Germinal center (tissue), 1 donor: Measurements from ENCODE around the gene CADPS.
A peak's percentile ranks its signal among the peaks of the same experiment; 100 is the strongest.

ENCODE experiments used
- DNase-seq: peaks from one replicate; pipeline ENCODE4 v3.0.0; 2012; ENCODE audit warnings: mixed read lengths, low spot score

Gene CADPS

GRCh38 chr3:62874711-62875557 is at the start of gene CADPS:
TSS of gene CADPS (minus strand) at chr3:62875416. CDS start at chr3:62875029, 387 bp downstream.
- DNase-seq: peak; percentile 20

DNA sequence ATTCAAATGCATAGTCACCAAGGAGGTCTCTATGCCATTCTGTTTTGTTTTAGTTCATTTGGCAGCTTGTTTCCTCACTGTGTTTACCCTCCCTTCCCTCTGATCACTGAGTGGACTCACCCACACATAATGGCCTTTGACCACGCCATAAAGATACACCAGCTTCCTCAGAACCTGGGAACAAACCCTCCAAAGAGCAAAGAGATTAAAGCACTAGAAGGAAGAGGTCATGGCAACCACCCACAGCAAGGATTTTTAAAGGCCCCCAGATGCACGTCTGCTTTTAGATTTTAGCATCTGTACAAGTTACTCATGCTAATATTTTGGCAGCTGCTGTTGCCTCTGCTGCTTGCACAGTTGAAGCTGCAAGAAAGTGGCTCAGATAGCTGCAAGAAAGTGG is 47.9 kb upstream of the CADPS start:
- no peak for DNase-seq

DNA sequence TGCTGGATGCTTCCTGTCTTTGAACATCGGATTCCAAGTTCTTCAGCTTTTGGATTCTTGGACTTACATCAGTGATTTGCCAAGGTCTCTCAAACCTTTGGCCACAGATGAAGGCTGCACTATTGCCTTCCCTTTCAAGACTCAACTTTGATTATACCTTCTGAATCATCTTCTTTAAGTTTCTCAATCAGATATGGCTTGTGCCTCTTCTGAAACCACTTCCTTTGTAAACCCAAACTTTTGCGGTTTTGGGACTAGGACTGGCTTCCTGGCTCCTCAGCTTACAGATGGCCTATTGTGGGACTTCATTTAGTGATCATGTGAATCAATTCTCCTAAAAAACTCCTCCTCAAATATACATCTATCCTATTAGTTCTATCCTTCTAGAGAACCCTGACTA is 47.1 kb upstream of the CADPS start:
- no peak for DNase-seq

GRCh38 chr3:62920466-62920784 is 45.2 kb upstream of the CADPS start:
- DNase-seq: no peak

DNA sequence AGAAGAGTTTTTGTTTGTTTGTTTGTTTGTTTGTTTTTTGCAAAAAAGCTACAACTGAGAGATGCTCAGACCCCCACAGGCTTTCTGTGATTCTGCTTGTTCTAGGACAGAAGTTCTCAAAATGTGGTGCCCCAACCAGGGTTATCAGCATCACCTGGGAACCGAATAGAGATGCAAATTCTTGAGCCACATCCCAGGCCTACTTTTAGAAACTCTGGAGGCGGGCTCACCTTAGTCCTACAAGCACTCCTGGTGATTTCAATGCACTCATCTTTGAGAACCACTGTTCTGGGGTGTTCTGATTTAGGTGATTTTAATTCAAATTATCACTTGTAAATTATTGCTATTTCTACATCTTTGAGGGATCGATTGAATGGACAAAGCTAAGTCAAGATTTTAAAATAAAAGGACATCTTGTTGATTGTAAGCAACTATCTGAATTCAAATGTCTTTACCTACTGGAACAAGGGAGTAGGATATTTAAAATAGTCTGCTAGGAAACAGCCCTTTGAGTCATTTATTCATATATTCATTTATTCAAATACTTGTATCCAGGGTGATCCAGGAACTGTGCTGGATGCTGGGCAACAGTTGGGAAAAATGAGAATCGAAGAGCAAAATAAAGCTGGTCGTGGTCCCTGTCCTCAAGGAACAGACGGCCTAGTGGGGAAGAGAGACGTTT is 44.7 kb upstream of the CADPS start:
- DNase-seq: no peak

DNA sequence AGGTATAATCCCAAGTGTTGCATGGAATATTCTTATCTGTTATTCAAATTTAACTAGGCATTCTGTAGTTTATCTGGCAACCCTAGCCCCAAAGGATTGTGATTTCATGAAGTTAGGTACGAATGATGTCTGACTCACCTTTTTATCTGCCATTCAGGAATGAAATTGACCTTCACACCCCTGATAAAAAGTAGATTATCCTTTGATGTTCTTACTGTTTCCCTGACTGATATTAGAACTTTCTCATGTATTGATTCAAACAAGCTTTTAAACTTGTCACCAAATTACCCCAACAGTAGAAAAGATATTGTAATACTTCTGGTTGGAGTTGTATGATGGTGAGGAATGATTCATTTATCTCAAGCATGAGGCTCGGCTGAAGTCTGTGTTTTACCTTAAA is 43.6 kb upstream of the CADPS start:
- DNase-seq: no peak

DNA sequence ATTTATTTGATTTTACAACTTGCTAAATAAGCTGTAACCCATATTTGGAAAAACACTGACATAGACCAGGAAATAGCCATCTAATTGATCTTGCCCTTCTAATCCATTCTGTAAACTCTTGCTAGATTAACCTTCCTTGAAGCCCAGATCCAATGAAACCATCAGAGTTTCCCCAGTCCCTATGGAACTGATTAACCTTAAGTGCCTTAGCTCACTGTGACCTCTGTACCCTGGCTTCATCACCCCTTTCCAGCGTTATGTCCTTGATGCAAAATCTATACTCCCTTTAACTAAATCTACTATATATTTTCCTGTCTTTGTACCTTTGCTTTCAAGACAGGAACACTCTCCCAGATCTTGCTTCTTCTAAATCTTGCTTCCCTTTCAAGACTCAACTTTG is 42.9 kb upstream of the CADPS start:
- no peak for DNase-seq

GRCh38 chr3:62911526-62911925 is 36.3 kb upstream of the CADPS start:
- DNase-seq: no peak

DNA sequence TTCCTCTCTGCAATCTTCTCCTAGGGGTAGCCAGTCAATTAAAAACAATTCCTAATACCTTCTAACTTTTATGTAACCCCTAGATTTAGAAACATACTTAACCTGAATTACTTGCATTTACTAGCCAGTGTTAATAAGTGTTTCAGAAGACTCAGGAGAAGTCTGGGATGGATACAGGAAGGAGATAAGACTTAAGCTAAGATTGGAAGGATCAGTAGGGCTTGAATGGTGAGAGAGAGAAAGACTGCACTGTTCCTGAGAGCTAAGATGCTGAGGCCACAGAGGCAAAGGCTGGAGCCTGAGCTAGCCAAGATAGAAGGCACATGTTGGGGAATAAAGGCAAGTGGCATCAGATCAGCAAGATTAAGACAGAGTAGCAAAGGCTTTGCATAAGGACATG is 30.1 kb upstream of the CADPS start:
- no peak for DNase-seq

DNA sequence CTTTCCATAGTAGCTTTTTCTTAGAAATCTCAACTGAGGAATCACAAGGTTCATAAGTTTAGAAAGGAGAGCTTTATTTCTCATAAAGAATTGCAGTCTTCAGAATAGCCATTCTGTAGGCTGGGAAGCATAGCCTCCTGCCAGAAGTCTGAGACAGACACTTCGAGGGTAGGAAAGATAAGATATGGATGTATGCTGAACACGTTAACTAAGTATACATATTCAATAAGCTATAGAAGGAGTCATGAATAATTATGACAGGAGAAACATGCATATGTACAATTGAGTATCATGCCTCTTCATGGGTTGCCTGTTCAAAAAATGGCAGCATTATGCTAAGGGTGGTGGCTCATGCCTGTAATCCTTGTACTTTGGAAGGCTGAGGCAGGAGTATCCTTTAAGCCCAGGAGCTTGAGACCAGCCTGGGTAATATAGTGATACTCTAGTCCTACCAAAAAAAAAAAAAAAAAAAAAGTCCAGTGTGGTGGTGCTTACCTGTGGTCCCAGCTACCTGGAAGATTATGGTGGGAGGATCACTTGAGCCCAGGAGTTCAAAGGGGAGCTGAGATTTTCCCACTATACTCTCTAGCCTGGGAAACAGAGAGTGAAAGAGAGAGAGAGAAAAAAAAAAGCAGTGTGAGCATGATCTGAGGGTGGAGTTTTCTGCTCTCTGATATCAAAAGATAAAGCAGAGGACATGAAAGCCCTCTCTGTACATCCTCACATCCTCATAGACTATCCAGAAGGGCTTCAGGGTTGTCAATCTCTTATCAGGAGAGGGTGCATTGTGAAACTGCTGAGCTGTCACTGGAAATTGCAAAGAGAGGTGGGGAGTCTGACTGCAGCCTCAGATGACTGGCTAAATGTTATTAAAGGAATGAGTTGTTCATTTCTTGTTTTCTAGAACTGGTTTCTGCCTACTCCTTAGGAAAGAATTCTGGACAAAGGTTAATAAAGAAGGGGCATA is 23.6 kb upstream of the CADPS start:
- DNase-seq: no peak

GRCh38 chr3:62895901-62896300 is 20.7 kb upstream of the CADPS start:
- no peak for DNase-seq

GRCh38 chr3:62892951-62893350 is 17.7 kb upstream of the CADPS start:
- DNase-seq: no peak

DNA sequence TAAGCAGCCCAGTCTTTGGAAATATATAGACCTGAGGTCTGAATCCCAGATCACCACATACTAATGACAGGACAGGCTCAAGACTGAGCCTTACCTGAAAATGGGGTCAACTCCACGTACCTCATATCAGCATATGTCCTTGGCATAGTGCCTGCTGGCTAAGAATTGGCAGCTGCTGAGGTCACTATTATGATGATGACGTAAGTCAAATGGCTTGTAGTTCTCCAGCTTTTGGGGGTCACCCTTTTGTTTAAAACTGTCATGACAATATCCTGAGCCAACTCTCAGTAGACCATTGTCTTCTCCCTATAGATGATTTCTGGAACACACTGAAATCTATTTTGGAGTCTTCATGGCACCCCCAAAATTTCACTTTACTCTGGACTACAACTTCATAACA is 16.8 kb upstream of the CADPS start:
- DNase-seq: no peak

DNA sequence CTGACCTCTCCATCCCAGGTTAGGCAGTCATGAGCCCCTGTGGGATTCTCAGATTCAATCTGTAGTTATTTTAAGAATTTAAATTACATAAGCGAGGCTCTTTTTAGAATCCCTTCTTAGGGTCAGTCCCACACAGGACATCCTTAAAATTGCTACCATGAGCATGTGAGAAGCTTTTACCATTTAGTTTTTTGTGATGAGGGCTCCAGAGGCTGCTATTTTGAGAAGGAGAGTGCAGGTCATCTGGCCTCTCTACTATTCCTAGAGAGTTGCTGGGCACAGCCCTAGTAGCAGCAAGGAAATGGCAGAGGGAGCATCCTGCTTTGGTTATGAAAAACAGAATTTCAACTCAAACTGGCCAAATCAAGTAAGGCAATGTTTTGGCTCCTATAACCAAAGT is 13.6 kb upstream of the CADPS start:
- DNase-seq: no peak

GRCh38 chr3:62888180-62888579 is 13.0 kb upstream of the CADPS start:
- DNase-seq: no peak

DNA sequence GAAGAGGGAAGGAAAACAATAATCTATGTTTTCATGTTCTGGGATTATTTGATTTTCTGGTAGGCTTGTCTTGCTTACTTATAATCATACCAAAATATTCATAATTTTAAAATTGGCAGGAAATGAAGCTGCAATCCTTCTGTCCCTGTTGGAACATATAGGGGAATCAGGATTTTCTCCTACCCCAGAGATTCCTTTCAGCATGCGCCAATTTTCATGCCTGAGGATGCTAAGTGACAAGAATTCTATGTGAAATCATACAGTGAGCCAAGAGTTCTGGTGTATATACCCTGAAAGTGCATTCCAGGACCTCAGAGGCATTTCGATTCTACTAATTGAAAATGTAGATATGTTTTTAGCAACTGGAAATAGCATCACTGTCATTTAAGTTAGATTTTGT is 9.9 kb upstream of the CADPS start:
- DNase-seq: no peak

GRCh38 chr3:62884096-62884870 is 9.1 kb upstream of the CADPS start:
- no peak for DNase-seq

DNA sequence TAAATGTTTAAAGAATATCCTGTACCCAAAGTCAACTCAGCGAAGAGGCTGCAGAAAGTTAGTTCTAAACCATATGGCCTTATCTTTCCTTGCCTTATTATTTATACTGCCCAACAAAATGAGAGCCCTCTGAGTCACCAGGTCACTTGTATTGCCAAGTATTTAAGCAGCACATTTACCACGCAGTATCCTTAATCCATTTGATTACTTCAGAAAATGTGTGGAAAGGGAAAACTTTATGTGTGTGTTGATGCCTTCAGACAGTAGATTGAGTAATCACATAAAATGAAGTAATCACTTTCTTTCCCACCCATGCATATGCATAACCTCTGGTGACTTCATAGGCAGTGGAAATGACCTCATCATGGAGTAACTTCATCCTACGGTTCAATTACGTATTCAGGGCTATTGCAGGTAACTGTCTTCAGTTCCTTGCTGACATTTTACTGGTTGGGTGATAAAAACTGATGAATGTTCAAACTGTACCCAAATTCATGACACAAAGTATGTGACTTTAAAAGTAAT is 7.5 kb upstream of the CADPS start:
- DNase-seq: no peak

- DNase-seq: peak; percentile 49
These were observed 848 bp upstream of the CADPS start for GRCh38 chr3:62876064-62876463.

GRCh38 chr3:62875558-62876002 is 364 bp upstream of the CADPS start:
- DNase-seq: no peak
